ENCODE data around the gene ACOXL. TPM values are rescaled to one million over a fixed set of nuclear protein-coding genes. Genes with fewer than 3 reads are reported as not detected.

The ACOXL gene
- polyA plus RNA-seq, 2 donors, result not detected

- H3K4me1 ChIP-seq (ENCODE audit: control insufficient read depth in 2 of 2, insufficient read depth in 2 of 2, low read length in 1 of 2), result no peaks in the 10 kb centered on the region
- no peak overlapping the region for H3K27ac ChIP-seq (ENCODE audit: low read depth in 2 of 2, low read length in 1 of 2)
- WGBS, 2 donors, result 68 to 78% methylated on average over 12 of the region's 12 CpGs
- H3K4me3 ChIP-seq (ENCODE audit: low read depth in 1 of 2, low read length in 2 of 2), result no peak overlapping the region
- no peaks in the 10 kb centered on the region for H3K27me3 ChIP-seq (ENCODE audit: control insufficient read depth in 1 of 2, insufficient read depth in 2 of 2, low read length in 2 of 2)
- H3K36me3 ChIP-seq (ENCODE audit: control insufficient read depth in 2 of 2, insufficient read depth in 2 of 2, low read length in 1 of 2), result no peaks in the 10 kb centered on the region
- peaks cover 0 to under 1% of the 10 kb centered on the region in 2 donors for H3K9me3 ChIP-seq (ENCODE audit: control insufficient read depth in 2 of 2, insufficient read depth in 1 of 2, low read depth in 1 of 2, low read length in 1 of 2)
These were observed 316.7 kb downstream of the ACOXL start for GRCh38 chr2:111048856-111049768.

GRCh38 chr2:111049792-111050640, 317.6 kb downstream of the ACOXL start:
- Histone ChIP-seq H3K36me3 (ENCODE audit: control insufficient read depth in 2 of 2, insufficient read depth in 2 of 2, low read length in 1 of 2) (no peaks in the 10 kb centered on the region), H3K4me1 (ENCODE audit: control insufficient read depth in 2 of 2, insufficient read depth in 2 of 2, low read length in 1 of 2) (no peaks in the 10 kb centered on the region), H3K27me3 (ENCODE audit: control insufficient read depth in 1 of 2, insufficient read depth in 2 of 2, low read length in 2 of 2) (no peaks in the 10 kb centered on the region), H3K9me3 (ENCODE audit: control insufficient read depth in 2 of 2, insufficient read depth in 1 of 2, low read depth in 1 of 2, low read length in 1 of 2) (peaks cover 0 to 3% of the 10 kb centered on the region in 2 donors), H3K27ac (ENCODE audit: low read depth in 2 of 2, low read length in 1 of 2) (no peak overlapping the region), H3K4me3 (ENCODE audit: low read depth in 1 of 2, low read length in 2 of 2) (no peak overlapping the region)
- WGBS, 2 donors, result 62 to 70% methylated on average over 8 of the region's 8 CpGs

- Histone ChIP-seq H3K4me1 (ENCODE audit: control insufficient read depth in 2 of 2, insufficient read depth in 2 of 2, low read length in 1 of 2) (no peaks in the 10 kb centered on the region), H3K36me3 (ENCODE audit: control insufficient read depth in 2 of 2, insufficient read depth in 2 of 2, low read length in 1 of 2) (no peaks in the 10 kb centered on the region), H3K27ac (ENCODE audit: low read depth in 2 of 2, low read length in 1 of 2) (no peak overlapping the region), H3K9me3 (ENCODE audit: control insufficient read depth in 2 of 2, insufficient read depth in 1 of 2, low read depth in 1 of 2, low read length in 1 of 2) (peaks cover 0 to 3% of the 10 kb centered on the region in 2 donors), H3K27me3 (ENCODE audit: control insufficient read depth in 1 of 2, insufficient read depth in 2 of 2, low read length in 2 of 2) (no peaks in the 10 kb centered on the region), H3K4me3 (ENCODE audit: low read depth in 1 of 2, low read length in 2 of 2) (no peak overlapping the region)
- WGBS, 2 donors, result 74 to 80% methylated on average over 9 of the region's 9 CpGs
These were observed 318.5 kb downstream of the ACOXL start for GRCh38 chr2:111050701-111051376.

DNA sequence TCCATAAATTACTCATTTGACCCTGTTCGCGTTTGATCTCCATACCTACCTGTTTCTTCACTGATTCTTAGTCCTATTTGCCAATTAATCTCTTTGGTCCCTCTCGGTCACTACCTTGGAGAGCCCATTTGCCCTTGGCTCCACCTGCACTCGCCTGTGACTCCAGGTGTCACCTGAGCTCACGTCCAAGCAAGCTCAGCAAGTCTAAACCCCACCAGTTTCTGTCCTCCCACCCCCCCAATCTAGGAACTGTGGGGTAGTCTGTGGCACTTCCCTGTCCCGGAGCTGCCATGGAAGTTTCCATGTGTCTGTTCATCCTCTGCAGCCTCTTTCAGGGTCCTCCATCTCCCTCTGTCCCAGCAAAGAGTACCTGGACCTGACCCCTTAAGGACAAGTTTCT, 320.2 kb downstream of the ACOXL start:
- H3K27me3 ChIP-seq (ENCODE audit: control insufficient read depth in 1 of 2, insufficient read depth in 2 of 2, low read length in 2 of 2), result no peaks in the 10 kb centered on the region
- peaks cover 0 to 3% of the 10 kb centered on the region in 2 donors for H3K9me3 ChIP-seq (ENCODE audit: control insufficient read depth in 2 of 2, insufficient read depth in 1 of 2, low read depth in 1 of 2, low read length in 1 of 2)
- H3K27ac ChIP-seq (ENCODE audit: low read depth in 2 of 2, low read length in 1 of 2), result no peak overlapping the region
- H3K4me1 ChIP-seq (ENCODE audit: control insufficient read depth in 2 of 2, insufficient read depth in 2 of 2, low read length in 1 of 2), result no peaks in the 10 kb centered on the region
- H3K4me3 ChIP-seq (ENCODE audit: low read depth in 1 of 2, low read length in 2 of 2), result no peak overlapping the region
- 89 to 92% methylated on average over 6 of the region's 6 CpGs for WGBS, 2 donors
- H3K36me3 ChIP-seq (ENCODE audit: control insufficient read depth in 2 of 2, insufficient read depth in 2 of 2, low read length in 1 of 2), result no peaks in the 10 kb centered on the region

GRCh38 chr2:111053266-111053665, 320.9 kb downstream of the ACOXL start:
- Histone ChIP-seq H3K4me1 (ENCODE audit: control insufficient read depth in 2 of 2, insufficient read depth in 2 of 2, low read length in 1 of 2) (no peaks in the 10 kb centered on the region), H3K36me3 (ENCODE audit: control insufficient read depth in 2 of 2, insufficient read depth in 2 of 2, low read length in 1 of 2) (no peaks in the 10 kb centered on the region), H3K9me3 (ENCODE audit: control insufficient read depth in 2 of 2, insufficient read depth in 1 of 2, low read depth in 1 of 2, low read length in 1 of 2) (peaks cover 0 to 3% of the 10 kb centered on the region in 2 donors), H3K27me3 (ENCODE audit: control insufficient read depth in 1 of 2, insufficient read depth in 2 of 2, low read length in 2 of 2) (no peaks in the 10 kb centered on the region), H3K4me3 (ENCODE audit: low read depth in 1 of 2, low read length in 2 of 2) (no peak overlapping the region), H3K27ac (ENCODE audit: low read depth in 2 of 2, low read length in 1 of 2) (no peak overlapping the region)
- WGBS, 2 donors, result 84 to 95% methylated on average over 1 of the region's 1 CpG

GRCh38 chr2:111053825-111054515, 321.6 kb downstream of the ACOXL start:
- WGBS, 2 donors, result 83% methylated on average over 5 of the region's 5 CpGs
- Histone ChIP-seq H3K27me3 (ENCODE audit: control insufficient read depth in 1 of 2, insufficient read depth in 2 of 2, low read length in 2 of 2) (no peaks in the 10 kb centered on the region), H3K9me3 (ENCODE audit: control insufficient read depth in 2 of 2, insufficient read depth in 1 of 2, low read depth in 1 of 2, low read length in 1 of 2) (peaks cover 0 to 3% of the 10 kb centered on the region in 2 donors), H3K27ac (ENCODE audit: low read depth in 2 of 2, low read length in 1 of 2) (no peak overlapping the region), H3K4me1 (ENCODE audit: control insufficient read depth in 2 of 2, insufficient read depth in 2 of 2, low read length in 1 of 2) (no peaks in the 10 kb centered on the region), H3K4me3 (ENCODE audit: low read depth in 1 of 2, low read length in 2 of 2) (no peak overlapping the region), H3K36me3 (ENCODE audit: control insufficient read depth in 2 of 2, insufficient read depth in 2 of 2, low read length in 1 of 2) (no peaks in the 10 kb centered on the region)

- Histone ChIP-seq H3K9me3 (ENCODE audit: control insufficient read depth in 2 of 2, insufficient read depth in 1 of 2, low read depth in 1 of 2, low read length in 1 of 2) (peaks cover 0 to 3% of the 10 kb centered on the region in 2 donors), H3K27me3 (ENCODE audit: control insufficient read depth in 1 of 2, insufficient read depth in 2 of 2, low read length in 2 of 2) (no peaks in the 10 kb centered on the region), H3K27ac (ENCODE audit: low read depth in 2 of 2, low read length in 1 of 2) (no peak overlapping the region), H3K4me3 (ENCODE audit: low read depth in 1 of 2, low read length in 2 of 2) (no peak overlapping the region), H3K36me3 (ENCODE audit: control insufficient read depth in 2 of 2, insufficient read depth in 2 of 2, low read length in 1 of 2) (no peaks in the 10 kb centered on the region), H3K4me1 (ENCODE audit: control insufficient read depth in 2 of 2, insufficient read depth in 2 of 2, low read length in 1 of 2) (no peaks in the 10 kb centered on the region)
- WGBS, 2 donors, result 76 to 81% methylated on average over 8 of the region's 8 CpGs
These were observed 322.7 kb downstream of the ACOXL start for GRCh38 chr2:111054791-111055691.

DNA sequence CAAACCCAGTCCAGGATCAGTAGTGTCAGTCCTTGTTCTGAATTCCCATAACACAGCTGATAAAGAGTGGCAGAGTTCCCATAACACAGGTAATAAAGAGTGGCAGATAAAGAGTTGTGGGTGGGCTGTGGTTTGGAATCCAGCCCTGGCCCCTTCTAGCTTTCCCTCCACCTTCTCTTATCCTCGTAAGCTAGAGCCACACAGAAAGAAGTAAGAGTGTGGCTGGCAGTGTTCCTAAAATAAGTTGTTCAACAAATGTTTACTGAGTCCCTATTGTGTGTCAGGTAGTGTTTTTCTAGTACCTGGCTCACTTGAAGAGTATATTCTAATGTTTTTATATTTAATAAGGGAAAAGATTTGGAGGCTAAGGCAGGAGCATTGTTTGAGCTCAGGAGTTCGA, 323.4 kb downstream of the ACOXL start:
- no peak overlapping the region for H3K27ac ChIP-seq (ENCODE audit: low read depth in 2 of 2, low read length in 1 of 2)
- H3K4me1 ChIP-seq (ENCODE audit: control insufficient read depth in 2 of 2, insufficient read depth in 2 of 2, low read length in 1 of 2), result no peaks in the 10 kb centered on the region
- H3K27me3 ChIP-seq (ENCODE audit: control insufficient read depth in 1 of 2, insufficient read depth in 2 of 2, low read length in 2 of 2), result no peaks in the 10 kb centered on the region
- H3K4me3 ChIP-seq (ENCODE audit: low read depth in 1 of 2, low read length in 2 of 2), result no peak overlapping the region
- 77 to 79% methylated on average over 2 of the region's 2 CpGs for WGBS, 2 donors
- H3K9me3 ChIP-seq (ENCODE audit: control insufficient read depth in 2 of 2, insufficient read depth in 1 of 2, low read depth in 1 of 2, low read length in 1 of 2), result peaks cover 0 to 3% of the 10 kb centered on the region in 2 donors
- H3K36me3 ChIP-seq (ENCODE audit: control insufficient read depth in 2 of 2, insufficient read depth in 2 of 2, low read length in 1 of 2), result no peaks in the 10 kb centered on the region

Data from esophagus (tissue), 2 donors.